K562 (cell line): ENCODE measurements around the gene IQCE.

Experiments used
- EP300 ChIP-seq: IDR thresholded peaks from 2 replicates; pipeline ENCODE4 v1.6.1; 2012; ENCODE audit warnings: low read length, improper control_type of control experiment
- KLF16 ChIP-seq: IDR thresholded peaks from 2 replicates; pipeline ENCODE4 v1.6.1; 2016; ENCODE audit warnings: antibody characterized with exemption
- MYNN ChIP-seq, 2 experiments: sonication (generic); formaldehyde crosslinking in 1 of 2; IDR thresholded peaks; 2 replicates each; pipeline versions ENCODE4 v1.5.0 to v1.6.1; 2016 to 2020; ENCODE audit warnings: antibody characterized with exemption in 1 of 2, missing genetic modification reagents in 1 of 2
- NRF1 ChIP-seq, 2 experiments: fragments of 450-650 bp; IDR thresholded peaks in 1 of 2; conservative IDR thresholded peaks in 1 of 2; 2 replicates each; pipeline ENCODE4 v1.6.1; 2014; ENCODE audit warnings: mild to moderate bottlenecking in 2 of 2
- TAF1 ChIP-seq: IDR thresholded peaks from 2 replicates; pipeline ENCODE4 v1.6.1; 2011; ENCODE audit warnings: mild to moderate bottlenecking, low read length, moderate library complexity; ENCODE audit not compliant: insufficient read depth, control insufficient read depth, severe bottlenecking; ENCODE audit errors: extremely low read depth
- ZNF324 ChIP-seq: fragments of 250-450 bp; sonication (Bioruptor Pico); IDR thresholded peaks from 2 replicates; pipeline ENCODE4 v1.4.0; 2020; ENCODE audit warnings: mild to moderate bottlenecking
- TF ChIP-seq, protein P1 (sequence below), 2 experiments: fragments of 450-650 bp in 1 of 2; sonication (generic) in 1 of 2; formaldehyde crosslinking in 1 of 2; IDR thresholded peaks; 2 replicates each; pipeline versions ENCODE4 v1.7.1 to v1.9.0; 2016 to 2022; ENCODE audit warnings: inconsistent platforms in 1 of 2, mild to moderate bottlenecking in 1 of 2, missing genetic modification reagents in 1 of 2

DNA sequence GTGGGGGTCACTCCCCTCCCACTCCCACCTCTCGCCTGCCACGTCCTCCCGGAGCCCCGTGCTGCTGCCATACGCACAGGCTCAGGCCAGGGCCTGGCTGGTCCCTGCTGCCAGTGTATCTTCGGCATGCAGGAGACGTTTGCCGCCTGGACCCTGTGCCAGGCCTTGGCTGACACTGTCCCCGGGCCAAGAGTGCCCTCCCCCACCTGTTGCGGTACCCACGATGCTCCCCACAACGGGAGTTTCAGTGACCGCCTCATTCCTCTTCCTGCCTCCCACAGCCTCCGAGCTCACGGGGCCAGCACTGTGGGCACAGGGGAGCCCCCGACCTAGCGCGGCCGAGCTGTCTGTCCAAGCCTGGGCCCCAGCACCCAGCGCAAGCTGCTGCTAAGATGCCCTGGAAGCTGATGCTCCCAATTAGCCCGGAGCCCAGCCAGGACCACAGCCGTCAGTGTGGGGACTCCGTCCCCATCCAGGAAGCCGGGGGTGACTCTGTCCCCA is 80.5 kb downstream of the IQCE start:
- TF ChIP-seq MYNN (IDR thresholded peaks at IDR 0.05): no peak
- TF ChIP-seq MYNN (CRISPR knock-in tag; IDR thresholded peaks at IDR 0.05): no peak
- no peak for TF ChIP-seq EP300
- TF ChIP-seq NRF1 (conservative IDR thresholded peaks at IDR 0.05 in 1 of 2, IDR thresholded peaks at IDR 0.05 in 1 of 2): no peak
- no peak for TF ChIP-seq TAF1
- no peak for TF ChIP-seq KLF16
- TF ChIP-seq, protein P1, sequence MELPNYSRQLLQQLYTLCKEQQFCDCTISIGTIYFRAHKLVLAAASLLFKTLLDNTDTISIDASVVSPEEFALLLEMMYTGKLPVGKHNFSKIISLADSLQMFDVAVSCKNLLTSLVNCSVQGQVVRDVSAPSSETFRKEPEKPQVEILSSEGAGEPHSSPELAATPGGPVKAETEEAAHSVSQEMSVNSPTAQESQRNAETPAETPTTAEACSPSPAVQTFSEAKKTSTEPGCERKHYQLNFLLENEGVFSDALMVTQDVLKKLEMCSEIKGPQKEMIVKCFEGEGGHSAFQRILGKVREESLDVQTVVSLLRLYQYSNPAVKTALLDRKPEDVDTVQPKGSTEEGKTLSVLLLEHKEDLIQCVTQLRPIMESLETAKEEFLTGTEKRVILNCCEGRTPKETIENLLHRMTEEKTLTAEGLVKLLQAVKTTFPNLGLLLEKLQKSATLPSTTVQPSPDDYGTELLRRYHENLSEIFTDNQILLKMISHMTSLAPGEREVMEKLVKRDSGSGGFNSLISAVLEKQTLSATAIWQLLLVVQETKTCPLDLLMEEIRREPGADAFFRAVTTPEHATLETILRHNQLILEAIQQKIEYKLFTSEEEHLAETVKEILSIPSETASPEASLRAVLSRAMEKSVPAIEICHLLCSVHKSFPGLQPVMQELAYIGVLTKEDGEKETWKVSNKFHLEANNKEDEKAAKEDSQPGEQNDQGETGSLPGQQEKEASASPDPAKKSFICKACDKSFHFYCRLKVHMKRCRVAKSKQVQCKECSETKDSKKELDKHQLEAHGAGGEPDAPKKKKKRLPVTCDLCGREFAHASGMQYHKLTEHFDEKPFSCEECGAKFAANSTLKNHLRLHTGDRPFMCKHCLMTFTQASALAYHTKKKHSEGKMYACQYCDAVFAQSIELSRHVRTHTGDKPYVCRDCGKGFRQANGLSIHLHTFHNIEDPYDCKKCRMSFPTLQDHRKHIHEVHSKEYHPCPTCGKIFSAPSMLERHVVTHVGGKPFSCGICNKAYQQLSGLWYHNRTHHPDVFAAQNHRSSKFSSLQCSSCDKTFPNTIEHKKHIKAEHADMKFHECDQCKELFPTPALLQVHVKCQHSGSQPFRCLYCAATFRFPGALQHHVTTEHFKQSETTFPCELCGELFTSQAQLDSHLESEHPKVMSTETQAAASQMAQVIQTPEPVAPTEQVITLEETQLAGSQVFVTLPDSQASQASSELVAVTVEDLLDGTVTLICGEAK (IDR thresholded peaks at IDR 0.05): no peak
- TF ChIP-seq, protein P1 (CRISPR knock-in tag; IDR thresholded peaks at IDR 0.05): no peak
- TF ChIP-seq ZNF324 (CRISPR knock-in tag): no peak
